CD4-positive, alpha-beta T cell treated with Interleukin-2 at 100 ng/mL for 4 hours (primary cell): ENCODE data around the gene RPL37.
"Not testable (repeated sequence)": the region's sequence is repeated elsewhere in the genome, so short reads cannot be mapped to it uniquely, and the experiment has no call there.

ENCODE experiments used
- DNase-seq: peaks from one replicate; pipeline ENCODE4 v3.0.0-alpha.2; 2020; ENCODE audit warnings: low spot score

RPL37 gene

DNA sequence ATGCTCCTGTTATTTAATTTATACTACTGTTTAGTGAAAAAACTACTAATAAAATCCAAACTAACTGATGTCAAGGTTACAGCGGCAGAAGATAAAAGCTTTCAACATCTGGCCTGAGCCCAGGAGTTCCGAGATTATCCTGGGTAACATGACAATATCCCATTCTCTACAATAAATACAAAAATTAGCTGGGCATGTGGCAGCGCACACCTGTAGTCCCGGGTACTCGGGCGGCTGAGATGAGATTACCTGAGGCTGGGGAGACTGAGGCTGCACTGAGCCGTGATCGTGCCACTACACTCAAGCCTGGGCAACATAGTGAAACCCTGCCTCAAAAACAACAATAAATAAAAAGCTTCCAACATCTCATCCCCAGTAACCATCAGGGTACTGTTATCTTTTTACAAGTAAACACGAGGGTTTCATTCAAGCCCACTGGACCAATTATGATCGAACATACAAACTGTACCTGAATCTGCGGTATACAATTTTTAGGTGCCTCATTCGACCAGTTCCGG lies 1.3 kb downstream of the RPL37 start:
- no peak for DNase-seq

DNA sequence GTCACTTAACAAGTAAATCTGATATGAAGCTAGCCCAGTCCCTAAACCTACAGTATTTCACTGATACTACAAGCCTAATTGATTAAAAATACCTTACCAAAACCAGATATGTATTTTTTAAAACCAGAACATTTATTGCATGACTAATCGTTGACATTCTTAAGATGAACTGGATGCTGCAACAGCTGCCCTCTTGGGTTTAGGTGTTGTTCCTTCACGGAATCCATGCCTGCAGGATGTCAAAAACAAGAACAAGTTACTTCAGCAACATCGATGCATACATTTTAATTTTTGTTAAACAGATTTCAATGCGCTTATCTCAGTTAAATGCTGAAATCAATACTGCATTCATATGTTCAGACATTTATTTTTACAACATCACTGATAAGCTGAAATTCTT lies 2.7 kb downstream of the RPL37 start:
- DNase-seq = no peak

DNA sequence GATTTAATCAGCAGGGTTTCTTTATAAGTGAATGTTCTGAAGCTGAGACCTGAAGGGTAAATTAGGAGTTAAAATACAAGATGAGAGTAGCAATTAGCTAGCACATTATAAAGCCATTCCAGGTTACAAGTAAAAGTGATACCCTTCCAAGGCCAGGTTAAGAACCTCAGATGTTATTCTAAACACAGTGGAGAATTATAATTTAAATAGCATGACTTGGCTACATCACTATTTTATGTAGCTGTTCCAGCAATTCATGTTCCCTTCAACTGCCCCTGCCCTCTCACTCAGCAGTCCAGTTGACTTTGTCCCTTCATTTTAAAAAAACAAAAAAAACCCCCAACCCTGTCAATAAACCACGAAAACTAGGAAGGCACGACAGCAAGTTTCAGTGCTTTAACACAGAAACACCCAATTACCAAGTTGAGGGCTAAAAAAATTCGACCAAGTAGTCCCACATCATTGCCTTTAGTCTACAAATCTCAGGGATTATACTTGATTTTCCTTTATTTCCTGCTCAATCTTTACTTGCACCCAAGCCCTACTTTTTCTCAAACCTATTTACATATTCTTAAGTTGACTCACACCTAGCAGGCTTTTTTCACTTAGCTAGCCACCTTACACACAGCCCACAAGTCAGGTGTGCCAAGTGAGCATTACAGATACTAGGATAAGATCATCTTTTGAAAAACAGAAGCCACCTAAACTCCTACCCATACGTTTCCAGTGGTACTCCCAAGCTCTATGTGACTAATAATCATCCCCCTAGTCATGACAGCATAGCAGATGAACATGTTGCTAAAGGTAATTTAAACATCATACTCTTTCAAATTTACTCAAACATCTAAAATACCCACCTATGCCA lies 3.4 kb downstream of the RPL37 start:
- DNase-seq = peak; percentile 19

DNA sequence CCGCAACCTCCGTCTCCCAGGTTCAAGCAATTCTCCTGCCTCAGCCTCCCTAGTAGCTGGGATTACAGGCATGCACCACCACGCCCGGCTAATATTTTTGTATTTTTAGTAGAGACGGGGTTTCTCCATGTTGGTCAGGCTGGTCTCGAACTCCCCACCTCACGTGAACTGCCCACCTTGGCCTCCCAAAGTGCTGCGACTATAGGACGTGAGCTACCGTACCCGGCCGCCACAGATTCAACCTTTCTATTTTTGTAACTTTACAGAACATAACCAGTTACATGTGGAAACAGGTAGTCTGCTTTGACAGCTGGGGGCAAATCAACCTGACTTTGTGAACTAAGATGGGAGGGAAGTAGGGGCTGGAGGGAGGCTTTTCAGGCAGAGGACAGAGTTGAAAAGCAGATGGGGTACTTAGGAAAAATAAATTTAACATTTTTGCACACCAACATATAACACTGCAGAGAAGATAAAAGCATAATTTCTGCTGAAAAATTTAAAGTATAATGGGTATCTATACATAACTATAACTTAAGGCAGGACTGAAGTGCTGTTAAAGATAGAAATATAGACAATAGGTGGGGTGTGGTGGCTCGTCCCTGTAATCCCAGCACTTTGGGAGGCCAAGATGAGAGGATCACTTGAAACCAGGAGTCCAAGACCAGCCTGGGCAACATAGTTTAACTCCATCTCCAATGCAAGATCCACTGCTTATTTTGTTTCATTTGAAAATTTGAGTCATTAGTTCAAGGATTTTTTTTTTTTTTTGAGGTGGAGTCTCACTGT lies 5.1 kb downstream of the RPL37 start:
- DNase-seq = no peak

DNA sequence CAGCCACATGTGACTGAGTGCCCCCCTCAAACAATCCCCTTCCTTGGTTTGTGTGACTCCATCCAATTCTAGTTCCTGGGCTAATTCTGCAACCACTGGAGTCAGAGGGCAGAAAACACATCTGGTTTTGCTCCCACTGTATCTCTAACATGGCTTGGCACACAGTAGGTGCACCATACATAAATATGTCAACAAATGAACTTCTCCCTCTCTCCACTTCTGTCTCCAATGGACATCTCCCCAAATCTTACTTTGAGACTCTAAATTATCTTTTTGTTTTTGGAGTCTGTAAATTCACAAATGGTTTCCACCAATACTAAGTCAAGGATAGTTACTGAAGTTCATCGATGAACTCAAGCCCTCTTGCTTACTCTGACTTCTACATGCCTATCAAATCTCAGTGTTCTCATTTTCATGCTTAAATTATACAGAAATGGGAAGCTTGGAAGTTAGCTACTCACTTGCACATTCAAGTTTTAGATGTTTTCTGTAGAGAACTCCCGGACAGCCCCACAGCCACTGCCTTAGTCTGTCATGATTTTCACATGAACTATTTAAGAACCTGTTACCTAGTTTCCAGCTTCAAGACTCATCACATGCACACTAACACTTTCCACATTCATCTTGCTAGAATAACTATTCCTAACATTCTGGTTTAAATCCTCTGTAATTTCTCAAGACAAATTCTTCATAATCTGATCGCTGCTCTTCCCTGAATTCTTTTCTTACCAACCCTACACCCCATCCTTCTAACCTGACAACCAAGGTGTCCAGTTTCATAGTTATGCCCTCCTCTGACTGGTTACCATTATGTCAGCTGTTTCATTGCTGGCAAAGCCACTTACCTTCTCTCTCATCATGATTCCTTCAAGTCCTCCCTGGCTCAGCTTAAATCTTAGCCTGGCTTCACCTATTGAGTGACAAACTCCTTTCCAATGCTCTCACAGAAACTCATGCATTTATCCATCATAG lies 6.0 kb downstream of the RPL37 start:
- DNase-seq = no peak

DNA sequence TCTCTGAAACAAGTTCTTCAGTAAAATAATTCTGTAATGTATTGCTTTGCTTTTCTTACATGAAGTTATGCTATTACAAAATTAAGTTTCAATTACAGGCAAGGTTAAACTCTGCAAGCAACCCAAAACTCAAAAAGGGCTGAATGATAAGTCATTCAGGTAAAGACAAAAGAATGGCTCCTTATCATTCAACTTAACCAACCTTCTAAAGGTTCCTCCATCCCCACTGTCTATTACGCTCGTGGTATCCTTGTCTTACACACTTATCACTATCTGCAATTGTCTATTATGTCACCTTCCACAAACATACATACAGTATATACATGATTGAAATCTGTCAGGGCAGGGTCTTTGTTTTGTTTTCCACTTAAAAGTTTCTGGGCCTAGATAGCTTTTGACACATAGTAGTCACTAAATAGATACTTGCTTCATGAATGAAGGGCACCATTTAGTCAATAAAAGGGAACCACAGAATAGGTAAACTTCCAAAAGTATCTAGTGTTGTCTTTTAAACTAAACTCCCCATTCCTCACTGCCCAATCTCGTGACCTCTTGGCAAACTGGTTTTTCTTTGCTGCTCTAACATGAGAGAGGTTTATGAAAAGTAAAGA lies 6.9 kb downstream of the RPL37 start:
- no peak for DNase-seq

DNA sequence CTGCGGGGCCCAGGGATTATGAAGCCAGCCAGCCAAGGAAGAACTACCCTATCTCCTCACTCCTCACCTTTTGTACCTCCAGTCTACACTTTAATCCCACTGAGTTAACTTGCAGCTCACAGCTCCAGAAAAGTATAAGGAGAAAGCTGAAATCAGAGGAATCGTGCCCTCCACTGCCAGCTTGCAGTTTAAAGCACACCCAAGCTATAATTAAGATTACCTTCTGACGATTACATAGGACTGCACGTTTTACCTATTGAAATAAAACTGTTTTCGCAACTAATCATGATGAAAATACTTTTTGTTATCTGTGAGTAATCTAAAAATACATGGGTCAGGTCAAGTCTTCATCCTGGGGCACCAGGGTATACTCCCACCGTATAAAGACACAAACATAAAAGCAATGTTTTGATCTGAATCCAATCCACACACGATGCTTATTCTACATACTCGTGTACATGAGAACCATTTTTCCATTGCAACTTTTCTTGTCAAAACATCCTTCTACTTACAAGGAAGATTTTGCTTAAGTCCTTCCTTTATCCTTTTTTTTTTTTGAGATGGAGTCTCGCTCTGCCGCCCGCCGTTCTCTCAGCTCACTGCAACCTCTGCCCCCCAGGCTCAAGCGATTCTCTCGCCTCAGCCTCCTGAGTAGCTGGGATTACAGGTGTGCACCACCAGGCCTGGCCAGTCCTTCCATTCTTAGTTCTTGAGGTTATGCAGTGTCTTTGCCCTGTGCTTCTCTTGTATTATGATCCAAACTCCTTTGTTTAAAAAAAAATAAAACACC lies 7.6 kb downstream of the RPL37 start:
- no peak for DNase-seq

DNA sequence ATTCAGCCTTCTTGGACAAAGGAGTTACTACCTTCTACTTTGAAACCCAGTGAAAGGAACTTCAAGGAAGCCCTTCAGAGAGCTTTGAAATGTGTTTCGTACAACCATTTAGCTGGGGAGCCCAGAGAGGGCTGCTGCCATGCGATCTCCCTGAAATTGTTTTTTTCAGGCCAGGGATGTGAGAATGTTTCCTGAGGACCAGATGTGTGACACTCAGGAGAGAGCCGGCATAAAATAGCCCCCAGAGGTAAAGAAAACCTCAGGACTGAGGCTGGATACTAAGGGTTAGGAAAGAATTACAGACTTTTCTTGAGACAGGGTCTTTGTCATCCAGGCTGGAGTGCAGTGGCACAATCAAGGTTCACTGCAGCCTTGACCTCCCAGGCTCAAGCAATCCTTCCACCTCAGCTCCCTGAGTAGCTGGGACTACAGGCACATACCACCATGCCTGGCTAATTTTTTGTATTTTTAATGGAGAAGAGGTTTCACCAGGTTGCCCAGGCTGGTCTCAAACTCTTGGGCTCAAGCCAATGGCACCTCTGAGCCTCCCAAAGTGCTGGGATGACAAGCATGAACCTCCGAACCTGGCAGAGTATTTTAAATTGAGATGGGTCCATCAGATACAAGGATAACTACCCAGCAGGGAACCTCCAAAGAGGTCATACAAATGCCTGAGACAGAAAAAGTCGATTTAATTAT lies 8.4 kb downstream of the RPL37 start:
- no peak for DNase-seq

DNA sequence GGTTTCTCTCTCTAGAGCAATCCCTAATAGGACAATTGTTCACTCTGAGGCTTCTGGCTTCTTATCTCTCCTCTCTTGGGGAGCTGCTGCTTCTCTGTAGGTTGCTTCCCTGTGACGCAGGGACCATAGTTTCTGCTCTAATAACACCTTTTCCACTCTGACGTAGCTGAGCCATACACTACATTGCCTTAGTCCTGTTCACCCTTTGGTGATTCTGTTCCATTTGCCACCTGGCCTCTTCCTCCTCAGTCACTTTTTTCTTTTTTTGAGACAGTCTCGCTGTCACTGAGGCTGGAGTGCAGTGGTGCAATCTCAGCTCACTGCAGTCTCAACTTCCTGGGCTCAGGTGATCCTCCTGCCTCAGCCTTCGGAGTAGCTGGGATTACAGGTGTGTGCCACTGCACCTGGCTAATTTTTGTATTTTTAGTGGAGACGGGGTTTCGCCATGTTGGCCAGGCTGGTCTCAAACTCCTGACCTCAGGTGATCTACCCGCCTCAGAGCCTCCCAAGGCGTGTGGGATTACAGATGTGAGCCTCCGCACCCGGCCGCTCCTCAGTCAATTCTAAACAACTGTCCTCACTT lies 9.5 kb downstream of the RPL37 start:
- not testable (repeated sequence) for DNase-seq

DNA sequence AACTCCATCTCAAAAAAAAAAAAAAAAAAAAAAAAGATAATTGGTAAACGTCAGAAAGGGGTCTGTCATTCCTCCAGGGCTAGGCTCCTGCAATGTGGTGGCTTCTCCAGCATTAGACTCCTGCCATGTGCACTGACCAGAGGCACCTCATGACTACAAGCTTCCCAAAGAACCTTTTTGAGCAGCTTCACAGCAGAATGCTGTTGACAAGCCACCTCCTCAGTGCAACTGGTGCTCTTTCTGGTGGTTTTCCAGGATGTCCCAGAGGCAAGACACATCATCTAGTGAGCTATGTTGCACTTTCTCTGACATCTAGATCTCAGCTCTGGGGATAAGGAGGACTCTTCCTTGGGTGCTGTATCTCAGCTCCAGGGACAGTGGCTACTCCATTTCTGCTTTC lies 11.6 kb downstream of the RPL37 start:
- DNase-seq = no peak

DNA sequence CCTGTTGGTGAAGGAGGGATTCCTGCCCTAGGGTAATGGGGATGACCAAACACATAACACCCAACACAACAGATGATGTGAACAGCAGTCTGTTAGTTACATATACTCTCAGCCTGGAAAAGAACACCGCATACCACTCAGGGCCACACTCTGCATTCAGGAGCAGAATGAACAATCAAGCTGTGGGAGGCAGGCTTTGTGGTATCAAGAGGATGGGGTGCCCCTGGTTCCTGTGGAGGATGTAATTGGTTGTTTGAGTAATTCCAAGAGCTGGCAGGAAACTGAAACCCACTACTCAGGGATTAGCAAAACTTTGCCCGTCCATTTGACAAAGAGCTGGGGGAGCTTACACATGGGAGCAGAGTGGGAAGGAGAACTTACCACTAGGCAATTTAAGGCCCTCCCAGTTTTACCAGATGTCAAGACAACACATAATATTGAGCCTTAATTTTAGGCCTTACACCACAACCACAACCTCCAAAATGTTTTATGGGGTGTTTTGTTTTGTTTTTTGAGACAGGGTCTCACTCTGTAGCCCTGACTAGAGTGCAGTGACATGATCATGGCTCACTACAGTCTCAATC lies 21.2 kb downstream of the RPL37 start:
- no peak for DNase-seq

DNA sequence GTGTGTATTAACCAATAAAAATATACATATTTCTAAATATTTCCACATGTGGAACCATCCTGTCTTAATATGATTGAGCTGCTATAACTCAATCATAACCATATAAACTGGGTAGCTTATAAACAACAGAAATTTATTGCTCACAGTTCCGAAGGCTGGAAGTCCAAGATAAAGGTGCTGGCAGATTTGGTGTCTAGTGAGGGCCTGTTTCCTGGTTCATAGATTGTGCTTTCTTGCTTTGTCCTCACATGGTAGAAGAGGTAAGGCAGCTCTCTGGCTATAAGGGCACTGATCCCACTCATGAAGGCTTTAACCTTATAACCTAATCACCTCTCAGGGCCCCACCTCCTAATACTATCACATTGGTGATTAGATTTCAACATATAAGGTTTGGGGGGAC lies 22.9 kb downstream of the RPL37 start:
- DNase-seq = no peak

DNA sequence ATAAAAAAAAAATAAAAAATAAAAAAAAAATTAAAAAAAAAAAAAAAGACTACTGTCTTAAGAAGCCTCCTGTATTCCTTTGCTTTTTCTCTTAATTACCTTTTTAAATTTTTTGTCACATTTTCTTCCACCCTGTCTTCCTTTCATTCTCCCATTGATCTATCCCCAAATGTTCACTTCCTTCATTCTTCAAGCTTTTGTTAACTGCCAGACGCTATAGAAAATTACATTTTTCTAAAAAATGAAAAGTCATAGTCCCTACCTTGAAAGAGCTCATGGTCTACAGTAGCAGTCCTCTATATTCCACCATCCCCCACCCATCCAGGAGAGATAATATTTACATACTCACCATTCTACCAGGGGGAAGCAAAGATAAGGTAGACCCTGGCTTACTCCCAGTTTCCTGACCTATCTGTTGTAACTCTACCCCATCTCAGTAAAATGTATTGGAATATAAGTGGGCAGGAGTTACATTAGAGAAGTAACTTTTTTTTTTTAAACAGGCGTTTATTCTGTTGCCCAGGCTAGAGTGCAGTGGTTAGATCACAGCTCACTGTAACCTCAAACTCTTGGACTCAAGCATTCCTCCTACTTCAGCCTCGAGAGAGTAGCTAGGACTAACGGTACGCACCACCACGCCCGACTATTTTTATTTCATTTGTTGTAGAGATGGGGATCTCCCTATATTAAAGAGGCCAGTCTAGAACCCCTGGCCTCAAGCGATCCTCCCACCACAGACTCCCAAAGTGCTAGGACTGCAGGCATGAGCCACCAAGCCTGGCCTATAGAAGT lies 33.1 kb downstream of the RPL37 start:
- no peak for DNase-seq

DNA sequence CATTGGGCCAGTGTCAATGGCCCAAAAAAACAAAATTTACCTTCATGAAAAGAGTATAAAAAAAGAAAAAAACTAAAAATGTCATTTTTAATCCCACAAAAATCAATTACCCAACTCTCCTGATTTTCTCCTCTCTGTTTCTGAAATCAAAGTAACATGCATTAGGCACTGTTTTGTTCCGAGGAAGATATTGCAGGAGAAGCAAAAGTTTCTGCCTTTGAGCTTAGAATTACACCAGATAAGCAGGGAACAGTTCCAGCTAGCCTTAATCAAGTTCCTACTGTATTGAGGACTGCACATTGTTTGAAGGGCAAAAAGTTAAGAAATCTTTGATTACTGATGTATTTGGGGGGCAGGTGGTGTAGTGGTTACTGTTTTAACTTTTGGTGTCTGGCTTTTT lies 35.8 kb downstream of the RPL37 start:
- DNase-seq = no peak

DNA sequence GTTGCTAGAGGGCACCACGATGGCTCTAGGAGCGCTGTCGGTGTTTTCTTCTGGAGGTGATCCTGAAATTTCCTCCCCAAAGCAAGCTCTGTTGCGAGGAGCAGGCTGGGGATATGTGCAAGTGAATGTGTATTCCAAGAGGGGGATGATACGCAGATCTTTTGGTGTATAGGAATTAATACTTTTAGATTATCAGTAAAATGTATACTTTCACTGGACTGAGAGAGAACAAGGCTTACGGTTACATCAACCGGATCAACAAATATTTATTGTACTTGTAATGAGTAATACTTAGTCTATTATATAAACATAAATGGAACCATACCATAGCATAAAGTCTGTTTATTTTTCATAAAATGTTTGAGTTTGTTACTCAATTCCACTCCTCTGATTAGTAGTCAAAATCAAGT lies 36.2 kb downstream of the RPL37 start:
- no peak for DNase-seq

DNA sequence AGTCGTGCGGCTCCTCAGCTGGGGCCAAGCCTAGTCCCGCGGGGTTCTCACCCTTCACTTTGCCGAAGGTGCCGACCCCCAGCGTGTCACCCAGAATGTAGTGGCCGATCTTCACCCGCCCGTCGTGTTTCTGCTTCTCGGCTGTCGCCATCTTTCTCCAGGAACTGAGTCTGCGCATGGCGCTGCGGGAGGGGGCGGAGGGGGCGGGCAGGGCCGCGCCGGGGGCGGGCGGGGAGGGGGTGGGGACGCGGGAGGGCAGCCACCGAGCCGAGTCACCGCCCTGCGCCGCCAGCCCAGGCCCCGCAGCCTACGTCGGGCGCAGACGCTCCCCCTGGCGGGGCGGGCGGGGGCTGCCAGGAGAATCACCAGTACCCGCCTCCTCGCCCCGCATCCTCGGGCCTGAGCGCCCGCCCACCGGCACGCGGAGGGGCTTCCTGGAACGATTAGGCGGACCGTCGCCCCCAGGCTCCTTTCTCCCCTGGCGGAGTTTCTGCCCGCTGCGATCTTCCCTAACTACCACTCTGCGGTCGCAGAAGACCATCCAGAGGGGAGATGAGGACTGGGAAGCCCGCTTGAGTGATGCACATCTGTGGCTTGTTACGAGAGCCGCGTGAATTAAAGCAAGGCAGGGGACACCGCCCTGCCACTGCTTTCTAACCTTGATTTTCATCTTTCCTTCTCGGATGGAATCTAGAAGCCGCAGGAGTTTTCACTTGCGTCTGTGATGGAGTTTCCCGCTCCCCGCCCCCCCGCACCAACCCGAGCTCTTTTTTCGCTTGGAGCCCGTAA lies 36.8 kb downstream of the RPL37 start, which contains the start of gene PRKAA1:
Gene PRKAA1 (minus strand): TSS at position 363 of the 789 bp plus-strand sequence. CDS start 185 bp downstream, at position 178.
- DNase-seq = peak; percentile 88

DNA sequence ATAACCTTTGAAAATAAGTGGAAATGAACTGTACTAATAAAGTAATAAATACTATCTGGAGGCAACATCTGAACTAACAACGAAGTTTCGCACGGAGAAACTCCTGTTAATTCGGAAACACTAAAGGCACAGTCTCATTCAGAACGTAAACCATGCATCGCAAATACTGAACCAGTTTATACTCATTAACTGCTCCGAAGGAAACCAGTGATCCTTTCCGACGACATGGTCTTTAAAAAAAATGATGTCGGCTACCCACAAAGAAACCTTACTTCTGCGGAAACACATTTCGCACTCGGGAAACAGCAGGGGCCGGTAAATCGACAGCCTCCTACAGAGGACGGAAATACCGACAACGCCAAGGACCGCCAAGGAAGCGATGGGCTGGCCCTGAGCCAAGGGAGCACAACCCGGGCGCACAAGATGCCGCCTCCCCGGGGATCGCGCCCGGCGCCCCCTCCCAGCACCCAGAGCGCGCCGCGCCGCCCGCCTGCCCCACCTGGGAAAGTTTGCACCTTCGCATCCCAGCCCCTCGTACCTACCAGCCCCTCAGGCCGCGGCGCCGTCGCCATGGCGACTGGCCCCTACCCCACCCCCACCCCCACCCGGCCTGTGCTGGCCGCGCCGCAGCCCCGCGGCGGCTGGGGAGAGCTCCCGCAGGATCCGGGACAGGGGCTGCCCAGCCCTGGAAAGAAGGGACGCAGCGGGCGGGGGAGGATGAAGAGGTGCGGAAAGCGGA lies 37.6 kb downstream of the RPL37 start:
- DNase-seq = peak; percentile 69
